HG03460 (cell line): ENCODE data around the gene CD2BP2.
"Not testable (repeated sequence)": the region's sequence is repeated elsewhere in the genome, so short reads cannot be mapped to it uniquely, and the experiment has no call there.

Experiments
- ATAC-seq: cut with Tn5 transposase; IDR thresholded peaks from one replicate; pipeline ENCODE4 v1.9.1; 2021; ENCODE audit not compliant: unreplicated experiment

The CD2BP2 gene

DNA sequence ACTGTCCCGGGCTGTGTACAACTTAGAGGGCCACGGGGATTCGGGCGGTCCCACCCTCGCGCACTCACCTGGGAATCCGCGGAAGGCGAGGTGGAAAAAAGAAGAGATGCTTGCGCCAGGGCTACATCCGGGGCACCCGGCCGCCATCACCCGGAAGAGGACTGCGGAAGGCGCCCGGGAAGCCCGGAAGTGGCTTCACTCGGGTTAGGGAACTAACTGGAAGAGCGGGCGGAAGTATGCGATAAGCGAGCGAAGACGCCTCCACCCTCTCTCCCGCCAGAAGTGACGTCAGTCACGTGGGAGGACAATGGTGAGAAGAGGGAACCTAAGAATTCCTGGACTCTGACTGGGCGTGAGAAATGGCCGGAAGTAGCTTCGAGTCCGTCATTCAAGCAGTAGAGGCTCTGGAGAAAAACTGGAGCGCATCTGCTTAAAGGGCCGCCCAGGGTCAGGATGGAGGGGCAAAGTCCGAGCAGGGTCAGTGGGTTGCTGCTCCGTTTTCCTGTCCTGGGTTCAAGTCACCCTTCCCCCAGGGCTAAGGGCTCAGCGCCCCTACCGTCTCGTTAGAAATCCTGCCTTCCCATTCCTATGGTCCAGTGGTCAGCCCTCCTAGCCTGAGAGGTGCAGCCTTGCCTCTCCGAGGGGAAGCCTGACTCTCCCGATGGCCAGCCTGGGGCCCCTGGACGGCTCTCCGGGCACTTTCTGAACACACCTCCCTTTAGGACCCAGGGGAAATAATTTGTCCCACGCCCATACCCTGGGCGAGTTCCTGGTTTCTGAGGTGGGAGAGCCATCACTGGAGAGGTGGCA is at the start of gene CD2BP2:
Gene CD2BP2, minus strand, starts transcription at position 165 of the 810 bp plus-strand sequence. CDS start 627 bp downstream, outside the sequence.
- peak; percentile 57 for ATAC-seq

DNA sequence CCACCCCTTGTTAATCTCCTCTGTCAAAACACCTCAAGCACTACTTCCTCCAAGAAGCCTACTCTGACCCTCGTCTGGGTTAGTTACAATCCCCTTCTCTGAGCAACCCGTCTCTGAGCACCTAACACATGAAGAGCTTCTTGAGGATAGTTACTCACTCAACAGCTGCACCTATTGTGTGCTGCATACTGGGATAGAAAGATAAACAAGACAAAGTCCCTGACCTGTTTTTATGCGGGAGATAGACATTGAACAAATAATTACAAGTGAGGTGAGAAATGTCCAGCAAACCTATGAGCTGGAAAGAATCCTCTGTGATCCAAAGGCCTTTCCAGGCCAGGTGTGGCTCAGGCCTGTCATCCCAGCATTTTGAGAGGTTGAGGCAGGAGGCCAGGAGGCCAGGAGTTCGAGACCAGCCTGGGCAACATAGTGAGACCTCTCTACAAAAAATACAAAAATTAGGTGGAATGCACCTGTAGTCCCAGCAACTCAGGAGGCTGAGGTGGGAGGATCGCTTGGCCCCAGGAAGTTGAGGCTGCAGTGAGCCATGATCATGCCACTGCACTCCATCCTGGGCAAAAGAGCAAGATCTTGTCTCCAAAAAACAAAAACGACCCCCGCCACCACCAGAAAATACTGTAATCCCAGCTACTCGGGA is 46.8 kb upstream of the CD2BP2 start:
- ATAC-seq: no peak

DNA sequence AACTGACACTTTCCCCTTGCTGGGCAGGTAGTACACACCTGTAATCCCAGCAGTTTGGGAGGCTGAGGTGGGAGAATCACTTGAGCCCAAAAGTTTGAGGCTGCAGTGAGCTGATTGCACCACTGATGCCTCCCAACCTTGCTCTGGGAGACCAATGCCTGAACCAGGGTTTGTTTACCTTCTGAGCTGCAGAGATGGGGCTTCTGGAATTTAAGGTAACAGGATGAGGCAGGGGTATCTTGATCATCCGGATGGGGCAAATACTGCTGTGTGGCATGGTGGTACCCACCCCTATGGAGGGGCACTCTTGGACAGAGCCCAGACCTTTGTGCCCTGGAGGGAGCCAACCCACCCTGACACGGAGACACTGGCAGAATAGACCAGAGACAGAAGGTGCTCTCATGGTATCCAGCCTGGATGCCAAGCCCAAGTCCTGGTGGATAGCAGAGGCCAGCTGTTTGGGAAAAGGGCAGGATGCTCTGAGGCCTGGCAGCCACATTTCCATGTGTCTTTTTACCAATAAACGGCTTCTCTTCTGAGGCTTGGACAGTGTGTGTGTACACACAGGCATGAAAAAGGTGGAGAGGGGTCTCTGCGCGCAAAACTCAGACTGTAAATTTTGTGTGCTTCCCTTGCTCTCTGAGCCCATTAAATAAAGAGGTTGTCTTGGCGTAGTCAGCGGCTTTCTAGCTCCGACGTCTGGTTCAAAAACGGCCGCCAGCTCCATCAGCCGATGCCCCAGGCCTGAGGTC is 44.5 kb upstream of the CD2BP2 start:
- no peak for ATAC-seq

DNA sequence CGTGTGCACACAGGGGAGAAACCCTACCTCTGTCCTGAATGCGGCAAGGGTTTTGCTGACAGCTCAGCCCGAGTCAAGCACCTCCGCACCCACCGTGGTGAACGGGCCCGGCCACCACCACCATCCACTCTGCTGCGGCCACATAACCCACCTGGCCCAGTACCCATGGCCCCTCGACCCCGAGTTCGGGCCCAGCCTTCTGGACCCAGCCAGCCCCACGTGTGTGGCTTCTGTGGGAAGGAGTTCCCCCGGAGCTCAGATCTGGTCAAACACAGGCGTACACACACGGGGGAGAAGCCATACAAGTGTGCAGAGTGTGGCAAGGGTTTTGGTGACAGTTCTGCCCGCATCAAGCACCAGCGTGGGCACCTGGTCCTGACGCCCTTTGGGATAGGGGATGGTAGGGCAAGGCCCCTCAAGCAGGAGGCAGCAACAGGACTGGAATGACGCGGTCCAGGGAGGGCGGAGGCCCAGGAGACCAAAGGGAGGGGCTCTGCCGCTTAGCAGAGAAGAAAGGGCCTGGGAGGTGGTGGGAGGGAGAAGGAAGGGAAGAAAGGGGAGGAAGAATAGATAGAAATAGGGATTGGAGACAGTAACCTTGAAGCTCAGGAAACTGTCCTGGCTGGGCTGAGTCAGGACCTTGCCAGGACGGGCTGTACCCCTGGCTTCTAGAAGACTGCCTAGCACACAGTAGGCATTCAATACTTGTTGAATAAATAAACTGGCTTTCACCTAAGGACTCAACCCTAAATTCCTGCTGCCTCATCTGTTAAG is 43.7 kb upstream of the CD2BP2 start:
- ATAC-seq: no peak

DNA sequence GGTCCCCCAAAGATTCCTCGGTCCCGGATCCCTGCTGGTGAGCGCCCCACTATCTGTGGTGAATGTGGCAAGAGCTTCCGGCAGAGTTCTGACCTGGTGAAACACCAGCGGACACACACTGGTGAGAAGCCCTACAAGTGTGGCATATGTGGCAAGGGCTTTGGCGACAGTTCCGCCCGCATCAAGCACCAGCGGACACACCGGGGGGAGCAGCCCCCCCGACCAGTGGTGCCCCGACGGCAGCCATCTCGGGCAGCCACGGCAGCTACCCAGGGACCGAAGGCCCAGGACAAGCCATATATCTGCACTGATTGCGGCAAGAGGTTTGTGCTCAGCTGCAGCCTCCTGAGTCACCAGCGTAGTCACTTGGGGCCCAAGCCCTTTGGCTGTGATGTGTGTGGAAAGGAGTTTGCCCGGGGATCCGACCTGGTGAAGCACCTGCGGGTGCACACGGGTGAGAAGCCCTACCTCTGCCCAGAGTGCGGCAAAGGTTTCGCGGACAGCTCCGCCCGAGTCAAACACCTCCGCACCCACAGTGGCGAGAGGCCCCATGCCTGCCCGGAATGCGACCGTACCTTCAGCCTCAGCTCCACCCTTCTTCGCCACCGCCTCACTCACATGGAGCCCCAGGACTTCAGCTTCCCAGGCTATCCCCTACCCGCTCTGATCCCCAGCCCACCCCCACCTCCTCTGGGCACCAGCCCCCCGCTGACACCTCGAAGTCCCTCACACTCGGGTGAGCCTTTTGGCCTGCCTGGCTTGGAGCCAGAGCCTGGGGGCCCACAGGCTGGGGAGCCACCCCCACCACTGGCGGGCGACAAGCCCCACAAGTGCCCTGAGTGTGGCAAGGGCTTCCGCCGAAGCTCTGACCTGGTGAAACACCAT is 42.9 kb upstream of the CD2BP2 start:
- no peak for ATAC-seq

DNA sequence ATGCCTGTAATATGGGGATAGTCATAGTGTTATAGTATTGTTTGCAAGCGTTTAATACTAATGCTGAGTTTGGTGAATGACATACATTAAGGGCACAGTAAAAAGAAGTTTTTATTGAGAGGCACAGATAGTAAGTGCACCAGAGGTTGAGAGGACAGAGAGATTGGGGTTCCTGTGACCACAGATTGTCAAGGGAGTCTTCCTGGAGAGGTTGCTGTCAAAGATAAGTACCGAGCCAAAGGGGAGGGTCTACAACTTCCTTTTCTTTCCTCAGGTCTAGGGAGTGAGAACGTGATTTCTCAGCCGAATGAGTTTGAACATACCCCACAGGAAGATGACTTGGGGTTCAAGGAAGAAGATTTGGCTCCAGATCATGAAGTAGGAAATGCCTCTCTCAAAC is 41.9 kb upstream of the CD2BP2 start:
- no peak for ATAC-seq

DNA sequence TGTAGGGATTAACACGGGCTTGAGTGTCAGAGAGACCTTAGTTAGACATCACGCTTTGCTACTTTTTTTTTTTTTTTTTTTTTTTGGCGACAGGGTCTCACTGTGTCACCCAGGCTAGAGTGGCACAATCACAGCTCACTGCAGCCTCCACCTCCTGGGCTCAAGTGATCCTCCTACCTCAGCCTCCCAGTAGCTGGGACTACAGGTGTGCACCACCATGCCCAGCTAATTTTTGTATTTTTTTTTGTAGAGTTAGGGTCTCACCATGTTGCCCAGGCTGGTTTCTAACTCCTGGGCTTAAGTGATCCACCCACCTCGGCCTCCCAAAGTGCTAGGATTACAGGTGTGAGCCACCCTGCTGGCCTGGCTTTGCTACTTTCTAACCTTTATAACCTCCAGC is 41.5 kb upstream of the CD2BP2 start:
- not testable (repeated sequence) for ATAC-seq

DNA sequence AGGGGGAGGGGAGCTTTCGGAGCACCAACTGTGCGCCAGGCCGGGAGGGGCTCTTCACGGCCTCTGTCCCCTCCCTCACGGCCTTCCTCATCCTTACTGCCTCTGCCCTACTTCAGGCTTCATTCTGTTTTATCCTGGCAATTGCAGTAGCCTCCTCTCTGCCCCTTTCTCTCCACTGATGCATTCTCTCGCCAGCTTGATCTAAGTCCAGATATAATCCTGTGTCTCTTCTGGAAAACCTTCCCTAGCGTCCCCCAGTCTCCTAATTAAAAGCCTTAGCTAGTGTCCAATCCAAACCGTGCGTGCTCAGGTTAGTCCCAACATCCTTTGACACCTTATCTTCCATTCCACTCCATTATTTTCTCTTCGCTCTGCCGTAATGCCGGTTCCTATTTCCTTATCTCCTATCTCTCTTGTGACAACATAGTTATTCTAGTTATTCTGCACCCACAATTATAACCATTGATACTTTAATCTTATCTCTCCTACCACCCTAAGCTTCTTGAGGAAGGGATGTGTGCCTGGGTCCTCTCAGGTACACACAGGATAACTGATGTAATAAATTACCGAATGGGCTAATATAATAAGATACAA is 41.0 kb upstream of the CD2BP2 start:
- ATAC-seq: peak; percentile 9

DNA sequence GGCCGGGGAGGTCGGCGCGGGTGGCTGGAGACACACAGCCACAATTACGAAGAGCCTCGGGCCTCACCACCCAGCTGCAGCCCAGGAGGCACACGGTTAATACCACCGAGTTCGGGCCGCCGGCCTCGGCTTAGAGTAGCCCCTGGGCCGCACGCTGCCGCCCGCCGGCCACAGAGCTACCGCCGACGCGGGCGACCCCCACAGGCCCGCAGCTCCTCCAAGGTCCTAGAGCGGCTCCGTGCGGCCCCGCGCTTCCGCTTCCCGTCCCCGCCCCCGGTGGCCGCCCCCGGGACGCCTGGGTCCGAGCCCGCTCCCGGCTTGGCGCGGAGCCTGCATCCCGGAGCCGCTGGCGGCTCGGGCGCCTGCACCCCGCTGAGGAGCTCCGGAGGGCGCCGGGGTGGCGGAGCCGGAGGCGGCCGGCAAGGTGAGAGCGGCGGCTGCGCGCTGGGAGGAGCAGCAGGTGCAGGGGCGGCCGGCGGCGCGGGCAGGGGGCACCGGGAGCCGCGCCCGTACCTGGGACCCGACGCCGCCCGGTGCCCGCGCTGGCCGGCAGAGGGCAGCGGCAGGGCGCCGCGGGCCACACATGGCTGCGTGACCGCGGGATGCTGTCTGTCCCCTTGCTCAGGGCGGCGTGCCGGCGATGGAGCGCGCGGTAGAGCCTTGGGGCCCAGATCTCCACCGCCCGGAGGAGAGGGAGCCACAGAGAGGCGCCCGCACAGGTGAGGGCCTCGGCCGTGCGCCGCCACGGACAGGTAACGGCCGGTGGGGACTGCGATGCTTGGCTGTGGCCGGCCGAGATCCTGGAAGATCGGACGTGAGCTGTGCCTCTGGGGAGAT is 40.3 kb upstream of the CD2BP2 start, which contains the start of gene ZNF48:
Gene ZNF48, plus strand, starts transcription at position 266 of the 837 bp plus-strand sequence. Its CDS starts 375 bp downstream, at position 641.
- ATAC-seq: peak; percentile 74

DNA sequence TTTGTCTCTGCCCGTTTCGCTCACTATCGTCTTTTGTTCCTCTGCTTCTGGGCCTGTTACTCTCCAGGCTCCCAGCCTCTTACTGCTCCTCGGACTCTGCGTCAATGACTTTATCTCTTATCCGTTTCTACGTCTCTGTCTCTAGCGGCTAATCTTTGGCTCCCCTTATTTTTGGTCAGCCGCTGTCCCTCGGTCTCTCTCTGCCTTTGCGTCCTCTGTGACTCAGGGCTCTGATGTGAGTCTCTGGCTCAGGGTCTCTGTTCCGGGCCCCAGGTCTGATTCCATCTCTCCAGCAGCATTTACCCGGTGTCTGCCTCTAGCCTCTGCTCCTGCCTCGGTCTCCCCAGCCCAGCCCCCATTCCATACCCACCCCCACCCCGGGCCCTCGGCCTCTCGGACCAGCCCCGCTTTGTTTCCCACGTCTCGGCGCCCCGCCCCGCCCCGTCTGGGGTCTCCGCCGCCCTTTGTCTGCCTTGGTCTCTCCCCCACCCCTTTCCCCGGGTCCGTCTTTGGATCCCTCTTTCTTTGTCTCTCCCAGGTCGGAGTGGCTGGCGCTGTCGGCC is 39.6 kb upstream of the CD2BP2 start:
- no peak for ATAC-seq

DNA sequence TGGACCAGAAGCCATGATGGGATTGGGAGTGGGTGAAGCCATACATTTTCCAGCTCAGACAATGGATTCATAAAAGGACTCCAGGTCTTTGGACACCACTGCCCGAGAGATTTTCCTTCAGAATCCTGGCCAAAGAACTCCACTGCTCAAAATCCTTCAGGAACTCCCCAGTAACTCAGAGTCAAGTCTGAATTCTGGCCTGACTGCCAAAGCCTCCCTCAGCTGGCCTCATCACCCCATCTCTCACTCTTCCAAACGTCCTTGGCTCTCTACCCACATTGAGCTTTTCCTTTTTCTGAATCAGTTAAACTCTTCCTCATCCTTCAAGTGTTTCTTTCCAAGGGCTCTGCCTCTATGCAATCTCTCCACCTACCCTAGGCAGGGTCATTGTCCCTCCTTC is 28.4 kb upstream of the CD2BP2 start:
- no peak for ATAC-seq

DNA sequence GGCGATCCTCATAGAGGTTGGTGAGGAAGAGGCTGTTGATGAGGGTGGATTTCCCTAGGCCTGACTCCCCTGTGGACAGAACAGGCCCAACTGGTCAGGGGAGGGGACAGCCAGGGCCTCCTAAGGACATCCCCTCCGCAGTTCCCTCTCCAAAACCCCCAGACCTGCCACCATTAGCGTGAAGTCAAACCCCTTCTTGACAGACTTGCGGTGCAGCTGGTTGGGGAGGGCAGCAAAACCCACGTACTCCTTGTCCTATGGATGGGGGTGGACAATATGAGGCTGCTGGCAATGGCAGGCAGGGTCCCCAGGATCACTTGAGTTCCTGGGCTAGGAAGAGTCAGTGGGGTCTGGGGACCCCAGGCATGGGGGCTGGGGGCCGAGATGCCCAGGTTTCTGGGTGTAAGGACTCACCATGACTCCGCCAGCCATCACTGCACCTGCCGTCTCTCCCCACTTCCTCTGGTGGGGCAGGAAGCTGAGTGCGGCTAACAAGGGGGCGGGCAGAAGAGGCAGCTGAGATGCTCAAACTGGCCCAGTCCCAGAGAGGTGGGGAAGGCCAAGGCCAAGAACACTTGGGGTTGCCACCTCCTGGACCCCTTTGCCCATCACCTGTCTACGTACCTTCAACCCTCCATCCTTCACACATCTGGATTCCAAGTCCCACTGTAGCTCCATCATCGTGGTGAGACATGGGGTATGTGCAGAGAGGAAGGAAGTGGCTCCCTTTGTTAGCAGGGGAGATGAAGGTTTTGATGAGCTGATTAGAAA is 27.2 kb upstream of the CD2BP2 start, which contains the start of gene SEPTIN1:
Gene SEPTIN1, minus strand, starts transcription at position 451 of the 771 bp plus-strand sequence. Its CDS starts 19 bp downstream, at position 432.
- ATAC-seq: no peak

DNA sequence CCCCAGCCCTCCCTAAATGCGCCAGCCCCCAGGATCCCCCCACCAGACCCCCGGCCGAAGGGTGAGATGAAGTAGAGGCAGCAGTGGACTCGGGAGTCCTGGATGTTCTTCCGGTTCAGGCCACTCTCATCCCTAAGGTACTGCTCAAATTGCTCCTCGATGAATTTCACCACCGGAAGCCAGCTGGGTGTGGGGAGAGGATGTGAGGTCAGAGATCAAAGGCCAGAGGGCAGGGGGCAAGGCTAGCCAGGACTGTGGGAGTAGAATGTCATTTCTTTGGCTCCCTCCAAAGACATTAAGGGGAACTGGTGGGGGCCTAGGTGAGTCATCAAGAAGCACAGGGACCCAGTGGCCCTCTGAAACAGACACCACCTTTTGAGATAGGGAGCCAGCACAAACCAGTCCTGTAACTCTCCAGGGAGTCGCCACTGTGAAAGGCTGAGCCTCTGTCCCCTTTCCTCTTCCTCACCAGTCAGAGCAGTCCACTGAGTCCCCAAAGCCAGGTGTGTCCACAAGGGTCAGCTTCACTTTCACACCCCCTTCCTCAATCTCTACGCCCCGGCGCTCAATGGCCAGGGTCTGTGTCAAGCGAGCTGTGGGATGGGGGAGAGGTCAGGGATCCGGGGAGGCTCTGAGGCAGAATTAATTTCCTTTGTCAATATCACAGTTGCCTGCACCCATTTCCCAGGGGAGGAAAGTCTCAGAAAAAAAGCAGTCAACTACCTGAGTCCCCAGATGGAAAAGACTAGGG is 26.4 kb upstream of the CD2BP2 start:
- ATAC-seq: no peak

DNA sequence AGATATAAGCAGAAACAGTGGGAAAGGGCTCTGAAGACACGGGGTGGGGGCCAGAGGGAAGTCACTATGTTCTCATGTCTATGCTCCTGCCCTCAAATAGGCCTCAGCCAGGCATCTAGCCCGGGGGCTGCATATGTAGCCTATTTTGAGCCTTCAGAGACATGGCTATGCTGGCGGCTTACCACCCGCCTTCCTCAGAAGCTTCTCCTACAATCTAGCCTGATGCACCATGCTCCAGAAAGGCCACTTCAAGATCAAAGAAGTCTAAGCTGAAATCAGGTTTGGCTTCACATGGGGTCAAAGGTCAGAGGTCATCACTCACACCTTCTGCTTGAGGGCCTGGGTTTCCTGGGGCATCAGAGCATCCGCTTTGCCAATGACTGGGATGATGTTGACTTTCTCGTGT is 25.7 kb upstream of the CD2BP2 start:
- ATAC-seq: no peak

DNA sequence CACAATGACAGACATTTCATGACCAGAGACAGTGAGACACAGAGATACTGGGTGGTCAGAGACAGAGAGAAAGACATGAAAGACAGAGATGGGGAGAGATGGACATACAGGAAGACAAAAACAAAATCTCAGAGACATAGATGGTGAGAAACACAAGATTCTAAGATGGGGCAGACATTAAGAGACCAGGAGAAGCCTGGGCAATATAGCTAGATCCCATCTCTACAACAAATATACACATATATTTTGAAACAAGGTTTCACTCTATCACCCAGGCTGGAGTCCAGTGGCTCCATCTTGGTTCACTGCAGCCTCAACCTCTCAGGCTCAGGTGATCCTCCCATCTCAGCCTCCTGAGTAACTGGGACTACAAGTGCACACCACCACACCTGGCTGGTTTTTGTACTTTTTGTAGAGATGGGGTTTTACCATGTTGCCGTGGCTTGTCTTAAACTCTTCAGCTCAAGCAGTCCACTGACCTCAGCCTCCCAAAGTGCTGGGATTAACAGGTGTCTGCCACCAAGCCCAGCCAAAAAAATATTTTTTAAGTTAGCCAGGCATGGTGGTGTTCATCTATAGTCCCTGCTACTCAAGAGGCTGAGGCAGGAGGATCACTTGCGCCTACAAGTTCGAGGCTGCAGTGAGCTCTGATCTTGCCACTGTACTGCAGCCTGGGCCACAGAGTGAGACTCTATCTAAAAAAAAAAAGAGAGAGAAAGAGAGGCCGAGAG is 25.1 kb upstream of the CD2BP2 start:
- no peak for ATAC-seq
